ENCODE data around the gene KRTAP10-3.

DNA sequence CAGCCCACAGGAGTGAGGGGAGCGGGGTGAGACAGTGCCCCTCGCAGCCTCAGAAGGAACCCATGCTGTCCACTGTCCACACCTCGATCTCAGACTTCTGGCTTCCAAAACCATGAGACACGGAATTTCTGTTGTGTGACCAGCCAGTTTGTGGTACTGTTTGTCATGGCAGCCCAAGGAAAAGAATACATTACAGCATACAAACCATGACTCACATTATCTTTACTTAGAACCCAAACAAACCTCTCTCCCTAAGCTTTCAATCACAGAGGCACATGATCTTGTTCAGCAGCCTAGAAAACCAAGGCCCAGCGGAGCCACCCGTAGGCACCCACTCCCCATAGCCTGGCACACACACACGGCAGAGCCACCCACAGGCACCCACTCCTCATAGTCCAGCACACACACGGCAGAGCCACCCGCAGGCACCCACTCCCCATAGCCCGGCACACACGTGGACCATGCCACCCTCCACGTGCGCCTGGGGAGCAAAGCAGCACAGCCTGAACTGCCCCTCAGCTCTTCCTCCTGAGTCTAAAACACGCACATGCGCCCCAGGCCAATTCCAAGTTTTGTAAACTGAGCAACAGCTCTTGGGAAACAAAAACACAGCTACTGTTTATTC lies 14.5 kb upstream of the KRTAP10-3 start:
- TF ChIP-seq GATA2 (IDR thresholded peaks at IDR 0.05; ENCODE audit: low read depth, low read length) = no peak
- TF ChIP-seq GATA3 (IDR thresholded peaks at IDR 0.05; ENCODE audit: low read depth, low read length) = no peak
